HG03025 (cell line): ENCODE results near the gene HSPBAP1.
"Not testable (repeated sequence)": the region's sequence is repeated elsewhere in the genome, so short reads cannot be mapped to it uniquely, and the experiment has no call there.

Experiments used
- ATAC-seq: cut with Tn5 transposase; IDR thresholded peaks from one replicate; pipeline ENCODE4 v1.9.1; 2021; ENCODE audit warnings: mild to moderate bottlenecking, moderate library complexity; ENCODE audit not compliant: unreplicated experiment, low FRiP score

HSPBAP1 gene

DNA sequence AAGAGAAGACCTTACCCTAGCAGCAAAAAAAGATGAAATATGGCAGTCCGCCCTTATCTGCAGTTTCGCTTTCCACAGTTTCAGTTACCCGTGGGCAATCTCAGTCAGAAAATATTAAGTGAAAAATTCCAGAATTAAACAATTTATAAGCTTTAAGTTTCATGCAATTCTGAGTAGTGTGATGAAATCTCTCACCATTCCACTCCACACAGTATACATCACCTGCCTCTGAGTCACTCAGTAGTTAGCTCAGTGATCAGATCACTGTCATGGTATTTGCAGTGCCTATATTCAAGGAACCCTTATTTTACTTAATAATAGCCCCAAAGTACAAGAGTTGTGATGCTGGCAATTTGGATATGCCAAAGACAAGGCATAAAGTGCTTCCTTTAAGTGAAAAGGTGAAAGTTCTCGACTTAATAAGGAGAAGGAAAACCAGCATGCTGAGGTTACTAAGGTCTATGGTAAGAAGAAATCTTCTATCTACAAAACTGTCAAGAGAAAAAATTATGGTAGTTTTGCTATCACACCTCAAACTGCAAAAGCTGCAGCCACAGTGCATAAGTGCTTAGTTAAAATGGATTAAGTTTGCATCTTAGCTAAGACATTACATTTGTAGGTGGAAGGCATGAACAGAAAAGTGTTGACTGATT is 48.1 kb downstream of the HSPBAP1 start:
- no peak for ATAC-seq

DNA sequence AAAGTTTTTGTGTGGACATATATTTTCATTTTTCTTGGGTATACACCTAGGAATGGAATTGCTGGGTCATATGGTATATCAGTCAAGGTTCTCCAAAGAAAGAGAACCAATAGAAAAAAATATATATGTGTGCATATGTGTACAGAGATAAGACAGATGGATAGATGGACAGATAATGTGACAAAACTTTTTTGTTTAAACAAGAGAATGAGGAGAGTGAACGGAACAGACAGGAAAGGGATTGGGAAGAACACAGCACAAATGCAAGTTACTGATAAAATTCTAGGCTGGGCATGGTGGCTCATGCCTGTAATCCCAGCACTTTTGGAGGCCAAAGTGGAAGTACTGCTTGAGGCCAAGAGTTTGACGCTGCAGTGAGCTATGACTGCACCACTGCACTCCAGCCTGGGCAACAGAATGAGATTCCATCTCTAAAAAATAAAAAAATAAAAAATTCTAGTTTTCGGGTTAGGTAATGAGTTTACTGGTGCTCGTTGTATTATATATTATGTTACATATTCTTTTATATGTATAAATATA is 50.0 kb downstream of the HSPBAP1 start:
- no peak for ATAC-seq

DNA sequence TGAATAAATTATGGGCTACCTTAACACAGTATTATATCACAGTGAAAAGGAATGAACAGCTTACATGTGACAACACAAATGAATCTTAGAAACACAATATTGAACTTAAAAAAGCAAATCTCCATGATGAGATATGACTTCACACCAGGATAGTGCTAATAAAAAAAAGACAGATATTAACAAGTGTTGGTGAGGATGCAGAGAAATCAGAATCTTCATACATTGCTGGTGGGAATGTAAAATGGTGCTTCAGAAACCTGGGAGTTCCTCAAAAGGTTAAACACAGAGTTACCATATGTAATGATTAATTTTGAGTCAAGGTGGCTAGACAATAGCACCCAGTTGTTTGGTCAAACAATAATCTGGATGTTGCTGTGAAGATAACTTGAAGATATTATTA is 51.4 kb downstream of the HSPBAP1 start:
- no peak for ATAC-seq

DNA sequence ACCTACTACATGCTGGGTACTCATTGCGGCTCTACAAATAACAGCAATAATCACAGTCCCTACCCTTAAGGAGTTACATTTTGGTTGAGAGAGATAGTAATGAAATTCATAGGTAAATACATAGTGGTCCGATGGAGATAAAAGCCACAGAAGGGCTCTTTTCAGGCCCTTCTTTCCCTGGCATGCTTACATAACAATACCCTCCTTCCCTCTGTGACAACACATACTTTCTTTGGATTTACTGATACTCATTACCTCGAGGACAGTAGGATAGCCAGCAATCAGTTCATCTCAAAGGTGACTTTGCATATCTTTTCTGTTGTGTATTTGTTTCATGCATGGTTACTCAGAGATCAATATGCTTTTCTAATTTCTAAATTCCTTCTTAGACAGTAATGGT is 54.5 kb downstream of the HSPBAP1 start:
- no peak for ATAC-seq

DNA sequence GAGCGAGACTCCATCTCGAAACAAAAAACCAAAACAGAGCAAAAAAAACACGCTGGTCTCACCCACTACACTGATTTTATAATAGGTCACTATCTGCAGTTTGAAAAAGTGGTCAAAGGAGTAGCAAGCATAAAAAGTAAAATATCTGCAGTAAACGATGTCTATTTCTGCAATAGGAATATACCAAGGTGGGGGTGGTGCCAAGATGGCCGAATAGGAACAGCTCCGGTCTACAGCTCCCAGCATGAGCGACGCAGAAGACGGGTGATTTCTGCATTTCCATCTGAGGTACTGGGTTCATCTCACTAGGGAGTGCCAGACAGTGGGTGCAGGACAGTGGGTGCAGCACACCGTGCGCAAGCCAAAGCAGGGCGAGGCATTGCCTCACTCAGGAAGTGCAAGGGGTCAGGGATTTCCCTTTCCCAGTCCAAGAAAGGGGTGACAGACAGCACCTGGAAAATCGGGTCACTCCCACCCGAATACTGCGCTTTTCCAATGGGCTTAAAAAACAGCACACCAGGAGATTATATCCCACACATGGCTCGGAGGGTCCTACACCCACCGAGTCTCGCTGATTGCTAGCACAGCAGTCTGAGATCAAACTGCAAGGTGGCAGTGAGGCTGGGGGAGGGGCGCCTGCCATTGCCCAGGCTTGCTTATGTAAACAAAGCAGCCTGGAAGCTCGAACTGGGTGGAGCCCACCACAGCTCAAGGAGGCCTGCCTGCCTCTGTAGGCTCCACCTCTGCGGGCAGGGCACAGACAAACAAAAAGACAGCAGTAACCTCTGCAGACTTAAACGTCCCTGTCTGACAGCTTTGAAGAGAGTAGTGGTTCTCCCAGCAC is 60.7 kb downstream of the HSPBAP1 start:
- ATAC-seq: not testable (repeated sequence)

DNA sequence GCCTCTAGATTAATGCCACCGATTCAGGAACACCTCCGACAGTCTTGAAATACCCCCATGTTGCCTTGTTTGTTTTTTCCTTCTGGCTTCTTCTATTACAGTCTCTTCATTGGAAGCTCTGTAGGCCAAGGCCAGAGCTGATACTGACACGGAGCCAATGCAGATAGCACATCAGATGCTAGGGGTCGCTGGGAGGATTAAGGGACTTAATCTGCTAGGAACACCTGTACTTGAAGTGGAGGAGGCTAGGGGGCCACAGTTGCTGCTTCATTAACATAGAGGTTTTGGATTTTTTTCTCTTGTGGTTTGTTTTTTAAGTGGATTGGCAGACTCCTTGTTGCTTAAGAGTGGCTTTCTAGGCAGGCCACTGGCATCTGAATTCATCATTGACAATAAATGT is 63.4 kb downstream of the HSPBAP1 start:
- no peak for ATAC-seq

DNA sequence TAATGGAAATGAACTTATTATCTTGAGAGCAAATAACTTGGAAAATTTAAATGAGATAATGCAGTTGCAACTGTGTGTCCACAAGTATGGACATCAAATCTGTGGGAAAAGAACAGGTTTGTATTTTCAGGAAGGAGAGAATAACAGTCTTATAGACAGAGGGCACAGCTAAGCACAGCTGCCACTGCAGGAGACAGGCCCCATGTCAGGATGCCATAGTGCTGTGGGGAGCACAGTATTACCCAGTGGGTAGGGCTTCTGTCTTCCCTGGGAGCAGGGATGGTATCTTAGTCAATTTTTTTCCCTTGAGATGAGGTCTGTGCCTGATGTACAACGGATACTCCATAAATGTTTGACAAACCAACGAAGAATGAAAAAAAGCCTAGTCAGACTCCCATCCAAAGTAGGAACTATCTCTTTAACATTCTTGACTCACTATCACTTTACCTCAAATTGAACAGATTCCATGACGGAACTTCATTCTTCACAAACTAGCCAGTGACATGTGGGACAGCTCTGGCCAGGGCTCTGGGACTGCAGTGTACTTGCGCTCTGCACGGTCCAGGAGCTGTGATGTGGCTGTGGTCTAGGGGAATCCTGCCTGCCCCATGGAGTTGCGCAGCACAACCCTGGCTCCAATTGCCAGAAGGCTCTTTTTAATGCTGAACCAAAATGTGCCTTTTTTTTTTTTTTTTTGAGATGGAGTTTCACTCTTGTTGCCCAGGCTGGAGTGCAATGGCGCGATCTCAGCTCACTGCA is 64.7 kb downstream of the HSPBAP1 start:
- no peak for ATAC-seq

DNA sequence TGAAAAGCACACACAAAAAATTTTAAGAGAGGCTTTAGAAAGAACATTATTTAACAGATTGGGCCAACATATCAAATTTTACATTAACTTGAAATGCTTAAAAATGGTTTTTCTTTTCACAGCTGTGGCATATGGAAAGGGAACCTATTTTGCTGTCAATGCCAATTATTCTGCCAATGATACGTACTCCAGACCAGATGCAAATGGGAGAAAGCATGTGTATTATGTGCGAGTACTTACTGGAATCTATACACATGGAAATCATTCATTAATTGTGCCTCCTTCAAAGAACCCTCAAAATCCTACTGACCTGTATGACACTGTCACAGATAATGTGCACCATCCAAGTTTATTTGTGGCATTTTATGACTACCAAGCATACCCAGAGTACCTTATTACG is 65.4 kb downstream of the HSPBAP1 start:
- ATAC-seq: no peak

DNA sequence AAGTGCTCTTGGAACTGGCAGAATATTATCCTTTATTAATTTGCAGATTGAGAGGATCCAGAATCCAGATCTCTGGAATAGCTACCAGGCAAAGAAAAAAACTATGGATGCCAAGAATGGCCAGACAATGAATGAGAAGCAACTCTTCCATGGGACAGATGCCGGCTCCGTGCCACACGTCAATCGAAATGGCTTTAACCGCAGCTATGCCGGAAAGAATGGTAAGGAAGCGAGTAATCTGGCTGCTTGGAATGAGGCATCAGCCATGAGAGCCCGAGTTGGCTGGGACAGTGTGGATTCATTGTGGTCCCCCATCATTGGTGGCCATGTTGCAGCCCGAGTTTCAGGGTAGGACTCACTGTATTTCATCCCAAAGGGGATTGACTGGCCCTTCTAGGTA is 65.9 kb downstream of the HSPBAP1 start:
- ATAC-seq: no peak

DNA sequence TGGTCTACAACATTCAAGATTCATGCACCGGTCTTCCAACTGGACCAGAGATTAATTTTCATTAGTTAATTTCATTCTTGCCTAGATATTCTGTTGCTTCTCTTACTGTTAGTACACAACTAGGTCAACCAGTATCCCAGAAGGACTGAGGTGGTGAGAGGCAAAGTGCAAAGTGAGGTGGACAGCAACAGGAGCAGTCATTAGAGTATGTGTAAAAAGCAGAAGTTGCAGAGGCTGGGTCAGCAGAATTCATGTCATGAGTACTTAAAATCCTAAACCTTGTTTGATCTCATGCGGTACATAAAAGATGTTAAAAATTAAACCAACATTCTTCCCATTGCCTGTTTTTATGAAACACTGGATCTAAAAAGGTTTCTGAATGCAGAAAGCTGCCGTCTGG is 66.3 kb downstream of the HSPBAP1 start:
- no peak for ATAC-seq

DNA sequence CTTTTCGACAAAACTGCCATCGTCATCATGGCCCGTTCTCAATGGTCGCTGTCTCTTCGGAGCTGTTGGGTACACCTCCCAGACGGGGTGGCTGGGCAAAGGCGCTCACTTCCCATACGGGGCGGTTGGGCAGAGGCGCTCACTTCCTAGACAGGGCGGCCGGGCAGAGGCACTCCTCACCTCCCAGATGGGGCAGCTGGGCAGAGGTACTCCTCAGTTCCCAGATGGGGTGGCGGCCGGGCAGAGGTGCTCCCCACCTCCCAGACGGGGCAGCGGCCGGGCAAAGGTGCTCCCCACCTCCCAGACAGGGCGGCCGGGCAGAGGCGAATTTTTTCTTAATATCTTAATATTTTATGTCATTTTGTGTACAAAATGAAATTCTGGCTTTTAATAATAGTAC is 68.5 kb downstream of the HSPBAP1 start:
- no peak for ATAC-seq

DNA sequence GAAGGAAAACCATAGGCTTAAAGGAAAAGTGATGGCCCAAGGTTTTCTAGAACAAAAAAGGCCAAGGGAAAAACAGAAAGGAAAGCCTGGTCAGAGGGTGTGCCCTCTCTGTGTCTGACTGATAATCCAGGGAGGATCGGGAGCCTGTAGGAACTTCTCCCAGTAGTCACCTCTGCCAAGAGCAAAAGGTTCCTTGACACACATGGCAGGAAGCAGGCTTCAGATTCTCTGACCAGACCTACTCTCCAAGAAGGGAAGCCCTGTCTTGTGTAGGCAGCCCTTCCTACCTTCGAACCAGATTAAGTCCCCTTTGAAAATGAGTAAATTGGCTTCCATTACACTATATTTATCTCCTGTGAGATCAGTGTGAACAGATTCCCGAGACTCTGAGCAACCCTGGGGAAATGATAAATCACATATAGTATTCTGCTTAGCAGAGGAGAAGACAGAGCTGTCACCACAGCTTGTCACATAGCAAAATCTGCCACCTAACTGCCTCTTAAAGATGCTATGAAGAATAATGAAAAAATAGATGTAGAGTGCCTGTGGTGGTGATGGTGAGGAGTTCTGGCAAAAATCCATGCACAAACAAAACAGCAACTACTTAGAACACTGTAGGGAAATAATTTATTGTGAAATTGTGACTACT is 74.2 kb downstream of the HSPBAP1 start:
- ATAC-seq: no peak

DNA sequence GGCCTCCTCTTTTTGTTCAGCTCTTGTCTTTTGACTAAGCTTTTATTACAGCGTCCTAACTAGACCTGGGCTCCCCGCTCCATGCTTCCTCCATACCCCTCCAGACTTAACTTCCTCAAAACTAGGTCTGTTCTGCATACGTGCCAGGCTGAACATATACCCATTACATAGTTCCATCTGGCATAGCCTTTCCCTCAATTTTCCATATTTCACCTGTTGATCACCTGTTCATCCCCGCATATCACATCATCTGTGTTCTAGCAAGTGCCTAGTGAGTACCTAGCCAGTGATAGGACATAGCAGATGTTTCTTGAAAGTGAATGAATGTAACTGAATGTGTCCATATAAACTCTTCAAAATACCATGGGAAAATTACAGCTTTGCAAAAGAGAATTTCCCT is 77.0 kb downstream of the HSPBAP1 start:
- ATAC-seq: no peak

DNA sequence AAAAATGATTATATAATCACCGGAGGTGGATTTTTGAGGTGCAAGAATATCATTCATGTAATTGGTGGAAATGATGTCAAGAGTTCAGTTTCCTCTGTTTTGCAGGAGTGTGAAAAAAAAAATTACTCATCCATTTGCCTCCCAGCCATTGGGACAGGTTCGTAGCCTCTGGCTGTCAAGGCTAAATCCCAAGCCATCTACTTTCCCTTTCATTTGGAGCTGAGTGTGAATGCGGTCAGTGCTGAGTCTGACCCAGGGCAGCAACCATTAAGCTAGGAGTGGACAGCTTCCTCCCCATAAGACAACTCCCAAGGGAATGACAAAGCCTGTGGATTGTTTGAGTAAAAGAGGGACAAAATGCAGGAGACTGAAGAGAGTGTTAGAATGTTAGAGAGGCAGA is 79.4 kb downstream of the HSPBAP1 start:
- no peak for ATAC-seq

DNA sequence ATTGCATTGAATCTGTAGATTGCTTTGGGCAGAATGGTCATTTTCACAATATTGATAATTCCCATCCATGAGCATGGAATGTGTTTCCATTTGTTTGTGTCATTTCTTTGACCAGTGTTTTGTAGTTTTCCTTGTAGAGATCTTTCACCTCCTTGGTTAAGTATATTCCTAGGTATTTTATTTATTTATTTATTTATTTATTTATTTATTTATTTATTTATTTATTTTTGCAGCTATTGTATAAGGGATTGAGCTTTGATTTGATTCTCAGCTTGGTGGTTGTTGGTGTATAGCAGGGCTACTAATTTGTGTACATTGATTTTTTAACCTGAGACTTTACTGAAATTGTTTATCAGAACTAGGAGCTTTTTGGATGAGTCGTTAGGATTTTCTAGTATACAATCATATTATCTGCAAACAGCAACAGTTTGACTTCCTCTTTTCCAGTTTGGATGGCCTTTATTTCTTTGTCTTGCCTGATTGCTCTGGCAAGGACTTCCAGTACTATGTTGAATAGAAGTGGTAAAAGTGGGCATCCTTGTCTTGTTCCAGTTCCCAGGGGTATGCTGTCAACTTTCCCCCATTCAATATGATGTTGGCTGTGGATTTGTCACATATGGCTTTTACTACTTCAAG is 82.9 kb downstream of the HSPBAP1 start:
- ATAC-seq: not testable (repeated sequence)

DNA sequence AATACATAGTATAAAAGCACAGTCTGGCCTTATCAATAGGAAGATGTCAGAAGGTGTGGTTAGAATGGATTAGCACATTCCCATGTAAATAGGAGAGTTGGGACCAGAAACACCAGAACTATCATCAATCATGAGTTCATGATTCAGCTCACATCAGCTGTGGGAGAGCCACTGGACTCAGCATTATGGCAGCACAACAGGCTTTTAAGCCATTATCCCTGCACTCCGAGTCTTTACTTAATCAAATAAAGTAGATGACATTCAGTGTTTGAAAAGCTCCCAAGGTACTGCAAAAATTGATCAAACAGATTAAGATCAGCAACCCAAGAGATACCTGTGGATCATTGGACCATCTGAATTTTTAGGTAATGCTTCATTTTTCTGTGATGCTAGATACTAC is 88.3 kb downstream of the HSPBAP1 start:
- ATAC-seq: no peak

DNA sequence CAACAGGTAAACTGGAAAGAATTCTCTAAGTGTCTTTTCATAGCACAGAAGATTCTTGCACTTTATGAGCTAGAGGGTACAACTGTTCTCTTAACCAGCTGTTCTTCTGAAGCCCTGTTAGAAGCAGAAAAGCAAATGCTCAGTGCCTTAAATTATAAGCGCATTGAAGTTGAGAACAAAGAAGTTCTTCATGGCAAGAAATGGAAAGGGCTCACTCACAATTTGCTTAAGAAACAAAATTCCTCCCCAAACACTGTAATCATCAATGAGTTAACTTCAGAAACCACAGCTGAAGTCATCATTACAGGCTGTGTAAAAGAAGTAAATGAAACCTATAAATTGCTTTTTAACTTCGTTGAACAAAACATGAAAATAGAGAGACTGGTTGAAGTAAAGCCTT is 93.4 kb downstream of the HSPBAP1 start:
- no peak for ATAC-seq

DNA sequence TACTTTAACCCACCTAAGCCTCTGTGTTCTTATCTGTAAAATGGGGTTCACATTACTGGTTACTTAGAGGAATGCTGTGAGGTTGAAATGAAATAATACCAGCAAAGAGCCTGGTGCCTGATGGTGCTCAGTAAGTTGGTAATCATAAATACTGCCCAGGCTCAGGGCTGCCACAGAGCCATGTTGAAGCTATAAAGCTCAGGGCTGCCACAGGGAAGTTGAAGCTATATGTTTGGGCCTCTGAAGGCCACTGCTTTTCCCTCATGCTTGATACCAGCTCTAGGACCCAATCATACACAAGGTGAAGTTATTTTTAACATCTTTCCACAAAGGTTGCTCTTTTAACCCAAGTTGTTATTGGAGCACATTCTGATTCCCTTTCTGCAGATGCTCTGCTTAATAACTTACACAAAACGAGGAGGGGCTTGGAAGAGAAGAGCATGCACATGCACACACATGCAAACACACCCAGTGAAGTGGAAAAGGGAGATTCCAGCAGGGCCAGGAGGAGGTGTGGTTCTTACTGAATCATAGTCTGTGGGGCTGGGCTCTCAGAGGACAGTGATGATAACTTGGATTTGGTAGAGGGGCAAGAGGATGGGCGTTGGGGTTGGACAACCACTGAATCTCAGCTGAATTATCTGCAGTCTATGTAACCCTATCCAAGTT is 95.5 kb downstream of the HSPBAP1 start:
- ATAC-seq: no peak

DNA sequence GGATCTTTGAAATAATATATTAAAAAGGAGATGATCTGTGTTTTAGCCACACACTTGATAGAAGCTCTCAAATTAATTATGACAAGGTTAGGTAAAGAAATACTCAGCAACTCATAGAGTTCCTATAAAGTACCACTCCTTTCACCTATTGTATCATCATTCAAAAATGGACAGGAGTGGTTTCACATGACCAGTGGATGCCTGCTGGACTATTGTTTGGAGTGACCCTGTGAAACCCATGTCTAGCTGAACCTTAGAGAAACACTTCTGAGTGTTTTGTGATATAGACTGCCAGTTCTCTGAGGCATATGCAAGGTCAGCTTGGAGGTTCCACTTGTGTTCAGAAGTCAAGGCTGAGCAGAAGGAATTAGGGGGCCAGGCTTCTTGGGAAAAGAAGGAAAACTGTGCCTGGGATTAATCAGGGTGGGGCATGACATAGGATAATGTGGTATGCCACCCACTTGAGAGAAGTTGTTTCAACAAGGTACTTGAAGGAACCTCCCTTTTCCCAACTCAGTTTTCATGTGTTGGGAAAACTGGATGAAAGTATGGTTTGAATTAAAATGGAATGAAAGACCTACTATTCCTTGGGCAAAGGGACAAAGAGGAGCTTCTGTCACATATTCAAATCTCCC is 97.6 kb downstream of the HSPBAP1 start:
- no peak for ATAC-seq
